ENCODE measurements around the gene NGDN. TPM values are rescaled to one million over a fixed set of nuclear protein-coding genes. Genes with fewer than 3 reads are reported as not detected.
"Not testable (repeated sequence)": the region's sequence is repeated elsewhere in the genome, so short reads cannot be mapped to it uniquely, and the experiment has no call there.

The NGDN gene
- total RNA-seq, 2 donors from 2014 or later = 21.4 to 27.6 TPM

GRCh38 chr14:23454445-23454856 is 15.1 kb upstream of the NGDN start:
- no peak overlapping the region for H3K9ac ChIP-seq (ENCODE audit: low read depth in 2 of 2, low read length in 2 of 2)
- no peak for DNase-seq
- H3K27ac ChIP-seq = no peak overlapping the region
- H3K4me3 ChIP-seq = no peak overlapping the region
- TF ChIP-seq, protein P1, sequence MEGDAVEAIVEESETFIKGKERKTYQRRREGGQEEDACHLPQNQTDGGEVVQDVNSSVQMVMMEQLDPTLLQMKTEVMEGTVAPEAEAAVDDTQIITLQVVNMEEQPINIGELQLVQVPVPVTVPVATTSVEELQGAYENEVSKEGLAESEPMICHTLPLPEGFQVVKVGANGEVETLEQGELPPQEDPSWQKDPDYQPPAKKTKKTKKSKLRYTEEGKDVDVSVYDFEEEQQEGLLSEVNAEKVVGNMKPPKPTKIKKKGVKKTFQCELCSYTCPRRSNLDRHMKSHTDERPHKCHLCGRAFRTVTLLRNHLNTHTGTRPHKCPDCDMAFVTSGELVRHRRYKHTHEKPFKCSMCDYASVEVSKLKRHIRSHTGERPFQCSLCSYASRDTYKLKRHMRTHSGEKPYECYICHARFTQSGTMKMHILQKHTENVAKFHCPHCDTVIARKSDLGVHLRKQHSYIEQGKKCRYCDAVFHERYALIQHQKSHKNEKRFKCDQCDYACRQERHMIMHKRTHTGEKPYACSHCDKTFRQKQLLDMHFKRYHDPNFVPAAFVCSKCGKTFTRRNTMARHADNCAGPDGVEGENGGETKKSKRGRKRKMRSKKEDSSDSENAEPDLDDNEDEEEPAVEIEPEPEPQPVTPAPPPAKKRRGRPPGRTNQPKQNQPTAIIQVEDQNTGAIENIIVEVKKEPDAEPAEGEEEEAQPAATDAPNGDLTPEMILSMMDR (IDR thresholded peaks at IDR 0.05) = no peak
- no peaks in the 10 kb centered on the region for H3K4me1 ChIP-seq
- no peaks in the 10 kb centered on the region for H3K36me3 ChIP-seq
- no peaks in the 10 kb centered on the region for H3K9me3 ChIP-seq
- intact Hi-C loops (cut with DNase I) = no loop called here
- H3K27me3 ChIP-seq = no peaks in the 10 kb centered on the region

DNA sequence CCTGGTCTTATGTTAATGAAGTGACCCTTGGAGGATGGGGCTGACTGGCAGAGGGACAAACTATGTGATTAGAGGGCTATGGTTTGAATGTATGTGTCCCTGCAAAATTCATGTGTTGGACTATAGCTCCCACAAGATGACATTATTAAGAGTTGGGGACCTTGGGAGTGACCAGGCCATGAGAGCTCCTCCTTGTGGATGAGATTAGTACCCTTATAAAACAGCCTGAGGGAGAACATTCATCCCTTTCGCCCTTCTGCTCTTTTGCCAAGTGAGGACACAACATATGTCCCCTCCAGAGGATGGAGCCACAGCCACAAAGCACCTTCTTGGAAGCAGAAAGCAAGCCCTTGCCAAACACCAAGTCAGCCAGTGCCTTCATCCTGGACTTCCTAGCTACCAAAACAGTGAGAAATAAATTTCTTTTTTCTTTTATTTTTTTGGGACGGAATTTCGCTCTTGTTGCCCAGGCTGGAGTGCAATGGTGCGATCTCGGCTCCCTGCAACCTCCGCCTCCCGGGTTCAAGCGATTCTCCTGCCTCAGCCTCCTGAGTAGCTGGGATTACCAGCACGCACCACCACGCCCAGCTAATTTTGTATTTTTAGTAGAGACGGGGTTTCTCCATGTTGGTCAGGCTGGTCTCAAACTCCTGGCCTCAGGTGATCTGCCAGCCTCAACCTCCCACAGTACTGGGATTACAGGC is 12.5 kb upstream of the NGDN start:
- H3K27me3 ChIP-seq; H3K9ac ChIP-seq (ENCODE audit: low read depth in 2 of 2, low read length in 2 of 2); H3K36me3 ChIP-seq; H3K4me3 ChIP-seq; H3K4me1 ChIP-seq; DNase-seq; intact Hi-C loops (cut with DNase I); H3K27ac ChIP-seq; H3K9me3 ChIP-seq: not testable (repeated sequence)

DNA sequence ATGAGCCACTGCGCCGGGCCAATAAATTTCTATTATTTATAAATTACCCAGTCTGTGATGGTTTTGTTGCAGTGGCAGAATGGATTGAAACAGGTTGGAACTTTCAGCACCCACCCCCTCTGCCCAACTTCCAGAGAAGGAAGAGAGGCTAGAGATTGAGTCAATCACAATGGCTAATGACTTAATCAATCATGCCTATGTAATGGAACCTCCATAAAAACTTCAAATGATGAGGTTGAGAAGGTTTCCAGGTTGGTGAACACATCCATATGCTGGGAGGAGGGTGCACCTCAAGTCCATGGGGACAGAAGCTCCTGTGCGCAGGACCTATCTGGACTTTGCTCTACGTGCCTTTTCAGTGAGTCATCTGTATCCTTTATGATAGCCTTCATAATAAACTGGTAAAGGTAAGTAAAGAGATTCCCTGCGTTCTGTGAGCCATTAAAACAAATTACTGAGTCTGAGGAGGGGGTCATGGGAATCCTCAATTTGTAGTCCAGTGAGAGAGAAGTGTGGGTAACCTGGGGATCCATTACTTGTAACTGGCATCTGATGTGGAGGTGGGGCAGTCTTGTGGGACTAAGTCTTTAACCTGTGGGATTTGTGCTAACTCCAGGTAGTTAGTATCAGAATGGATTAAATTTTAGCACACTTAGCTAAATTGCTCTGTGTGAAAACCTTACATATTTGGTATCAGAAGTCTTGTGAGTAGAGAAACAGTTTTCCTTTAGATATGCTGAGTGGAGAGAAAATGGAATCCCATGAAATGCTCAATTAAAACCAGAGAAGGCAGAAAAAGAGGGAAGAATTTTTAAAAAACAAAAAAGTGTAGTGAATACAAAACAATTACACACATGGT is 11.7 kb upstream of the NGDN start:
- H3K4me3 ChIP-seq = no peak overlapping the region
- peak; percentile 71 for DNase-seq
- no peak overlapping the region for H3K27ac ChIP-seq
- TF ChIP-seq, protein P1 (IDR thresholded peaks at IDR 0.05) = no peak
- no peaks in the 10 kb centered on the region for H3K36me3 ChIP-seq
- intact Hi-C loops (cut with DNase I) = no loop called here
- no peaks in the 10 kb centered on the region for H3K4me1 ChIP-seq
- H3K9ac ChIP-seq (ENCODE audit: low read depth in 2 of 2, low read length in 2 of 2) = no peak overlapping the region
- no peaks in the 10 kb centered on the region for H3K9me3 ChIP-seq
- H3K27me3 ChIP-seq = no peaks in the 10 kb centered on the region

DNA sequence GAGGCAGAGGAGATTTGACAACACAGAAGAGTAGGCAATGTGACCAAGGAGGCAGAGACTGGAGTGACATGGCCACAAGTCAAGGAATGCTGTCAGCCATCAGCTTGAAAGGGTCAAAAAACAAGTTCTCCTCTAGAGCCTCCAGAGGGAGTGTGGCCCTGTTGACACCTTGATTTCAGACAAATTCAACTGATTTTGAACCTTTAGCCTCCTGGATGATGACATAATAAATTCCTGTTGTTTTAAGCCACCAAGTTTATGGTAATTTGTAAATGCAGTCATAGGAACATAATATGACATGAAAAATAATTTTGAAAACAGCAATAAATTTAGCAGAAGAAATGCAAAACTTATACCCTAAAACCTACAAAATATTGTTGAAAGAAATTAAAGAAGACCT is 8.5 kb upstream of the NGDN start:
- H3K9me3 ChIP-seq = no peaks in the 10 kb centered on the region
- H3K27me3 ChIP-seq = no peaks in the 10 kb centered on the region
- no peak overlapping the region for H3K9ac ChIP-seq (ENCODE audit: low read depth in 2 of 2, low read length in 2 of 2)
- H3K27ac ChIP-seq = no peak overlapping the region
- no peak for DNase-seq
- H3K4me3 ChIP-seq = no peak overlapping the region
- no peaks in the 10 kb centered on the region for H3K4me1 ChIP-seq
- no peaks in the 10 kb centered on the region for H3K36me3 ChIP-seq
- TF ChIP-seq, protein P1 (IDR thresholded peaks at IDR 0.05) = no peak
- intact Hi-C loops (cut with DNase I) = no loop called here

DNA sequence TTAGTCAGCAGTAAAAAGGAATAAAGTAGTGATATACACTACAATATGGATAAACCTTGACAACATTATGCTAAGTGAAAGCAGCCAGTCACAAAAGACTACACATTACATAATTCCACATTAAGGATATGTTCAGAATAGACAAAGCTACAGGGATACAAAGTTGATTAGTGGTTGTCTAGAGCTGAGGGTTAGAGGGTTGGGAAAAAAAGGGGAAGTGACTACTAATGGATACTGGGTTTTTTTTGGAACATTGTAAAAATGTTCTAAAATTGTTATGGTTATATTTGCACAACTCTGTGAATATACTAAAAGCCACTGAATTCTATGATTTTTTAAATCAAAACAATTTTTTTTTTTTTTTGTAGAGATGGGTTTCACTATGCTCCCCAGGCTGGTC is 4.8 kb upstream of the NGDN start:
- H3K4me3 ChIP-seq = no peak overlapping the region
- H3K27ac ChIP-seq = no peak overlapping the region
- H3K9me3 ChIP-seq = no peaks in the 10 kb centered on the region
- intact Hi-C loops (cut with DNase I) = no loop called here
- TF ChIP-seq, protein P1 (IDR thresholded peaks at IDR 0.05) = no peak
- H3K4me1 ChIP-seq = no peaks in the 10 kb centered on the region
- H3K36me3 ChIP-seq = no peaks in the 10 kb centered on the region
- DNase-seq = no peak
- H3K9ac ChIP-seq (ENCODE audit: low read depth in 2 of 2, low read length in 2 of 2) = no peak overlapping the region
- no peaks in the 10 kb centered on the region for H3K27me3 ChIP-seq

DNA sequence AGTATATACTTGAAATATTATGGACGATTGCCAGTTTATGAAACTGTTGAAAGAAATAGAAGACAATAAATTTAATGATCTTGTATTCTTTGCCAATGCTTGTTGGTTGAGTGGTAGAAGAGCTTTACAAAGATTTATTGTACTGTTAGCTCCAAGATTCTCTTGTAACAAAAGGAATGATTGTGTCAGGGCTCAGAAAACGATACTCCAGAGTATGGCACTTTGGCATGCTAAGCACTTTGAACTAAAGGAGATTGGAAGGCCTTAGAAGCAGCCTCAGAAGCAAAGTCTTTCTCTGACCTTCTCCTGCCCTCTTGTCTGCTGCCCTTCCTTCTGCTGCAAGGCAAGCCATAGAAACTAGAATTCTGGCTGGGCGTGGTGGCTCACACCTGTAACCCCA is 4.2 kb upstream of the NGDN start:
- H3K9me3 ChIP-seq = no peaks in the 10 kb centered on the region
- H3K9ac ChIP-seq (ENCODE audit: low read depth in 2 of 2, low read length in 2 of 2) = no peak overlapping the region
- no peak overlapping the region for H3K4me3 ChIP-seq
- intact Hi-C loops (cut with DNase I) = no loop called here
- no peaks in the 10 kb centered on the region for H3K36me3 ChIP-seq
- no peaks in the 10 kb centered on the region for H3K27me3 ChIP-seq
- no peak overlapping the region for H3K27ac ChIP-seq
- peaks cover under 1% of the 10 kb centered on the region for H3K4me1 ChIP-seq
- TF ChIP-seq, protein P1 (IDR thresholded peaks at IDR 0.05) = no peak
- DNase-seq = no peak

Data from colonic mucosa (tissue), 4 donors.